ENCODE data around the gene SLC22A2. TPM values are rescaled to one million over a fixed set of nuclear protein-coding genes. Genes with fewer than 3 reads are reported as not detected.

Gene SLC22A2
- total and polyA plus RNA-seq, 10 of the 15 experiments (the other 5 are each of a cell fraction or from before 2014, with no cell fraction given), result 0.12 TPM; not detected in 9

DNA sequence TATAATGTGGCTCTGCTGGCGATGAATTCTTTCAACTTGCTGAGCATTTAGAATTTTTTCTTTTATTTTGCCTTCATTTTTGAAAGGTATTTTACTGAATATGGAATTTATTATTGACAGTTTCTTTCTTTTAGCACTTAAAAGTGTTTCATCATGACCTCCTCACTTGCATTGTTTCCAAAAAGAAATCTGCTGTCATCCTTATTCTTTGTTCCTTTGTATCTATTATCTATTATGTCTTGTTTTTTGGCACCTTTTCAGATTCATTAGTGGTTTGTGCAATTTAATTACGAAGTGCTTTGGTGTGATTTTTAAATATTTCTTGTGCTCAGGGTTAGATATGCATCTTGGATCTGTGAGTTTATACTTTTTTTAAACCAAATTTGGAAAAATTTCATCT is 26.0 kb upstream of the SLC22A2 start (continued):
- TF ChIP-seq ZBTB40 (IDR thresholded peaks at IDR 0.05; ENCODE audit: borderline replicate concordance) (no peak), SREBF2 (IDR thresholded peaks at IDR 0.05; ENCODE audit: low read length) (no peak), ASH2L (IDR thresholded peaks at IDR 0.05; ENCODE audit: borderline replicate concordance, low read depth) (no peak), REST (IDR thresholded peaks at IDR 0.05; ENCODE audit: low read depth, low read length) (no peak), RFX5 (IDR thresholded peaks at IDR 0.05; ENCODE audit: low read depth, low read length) (no peak), NFYA (IDR thresholded peaks at IDR 0.05; ENCODE audit: borderline replicate concordance, low read depth, low read length) (no peak), E2F4 (IDR thresholded peaks at IDR 0.05; ENCODE audit: low read depth, low read length) (no peak)
- TF ChIP-seq, protein P1, sequence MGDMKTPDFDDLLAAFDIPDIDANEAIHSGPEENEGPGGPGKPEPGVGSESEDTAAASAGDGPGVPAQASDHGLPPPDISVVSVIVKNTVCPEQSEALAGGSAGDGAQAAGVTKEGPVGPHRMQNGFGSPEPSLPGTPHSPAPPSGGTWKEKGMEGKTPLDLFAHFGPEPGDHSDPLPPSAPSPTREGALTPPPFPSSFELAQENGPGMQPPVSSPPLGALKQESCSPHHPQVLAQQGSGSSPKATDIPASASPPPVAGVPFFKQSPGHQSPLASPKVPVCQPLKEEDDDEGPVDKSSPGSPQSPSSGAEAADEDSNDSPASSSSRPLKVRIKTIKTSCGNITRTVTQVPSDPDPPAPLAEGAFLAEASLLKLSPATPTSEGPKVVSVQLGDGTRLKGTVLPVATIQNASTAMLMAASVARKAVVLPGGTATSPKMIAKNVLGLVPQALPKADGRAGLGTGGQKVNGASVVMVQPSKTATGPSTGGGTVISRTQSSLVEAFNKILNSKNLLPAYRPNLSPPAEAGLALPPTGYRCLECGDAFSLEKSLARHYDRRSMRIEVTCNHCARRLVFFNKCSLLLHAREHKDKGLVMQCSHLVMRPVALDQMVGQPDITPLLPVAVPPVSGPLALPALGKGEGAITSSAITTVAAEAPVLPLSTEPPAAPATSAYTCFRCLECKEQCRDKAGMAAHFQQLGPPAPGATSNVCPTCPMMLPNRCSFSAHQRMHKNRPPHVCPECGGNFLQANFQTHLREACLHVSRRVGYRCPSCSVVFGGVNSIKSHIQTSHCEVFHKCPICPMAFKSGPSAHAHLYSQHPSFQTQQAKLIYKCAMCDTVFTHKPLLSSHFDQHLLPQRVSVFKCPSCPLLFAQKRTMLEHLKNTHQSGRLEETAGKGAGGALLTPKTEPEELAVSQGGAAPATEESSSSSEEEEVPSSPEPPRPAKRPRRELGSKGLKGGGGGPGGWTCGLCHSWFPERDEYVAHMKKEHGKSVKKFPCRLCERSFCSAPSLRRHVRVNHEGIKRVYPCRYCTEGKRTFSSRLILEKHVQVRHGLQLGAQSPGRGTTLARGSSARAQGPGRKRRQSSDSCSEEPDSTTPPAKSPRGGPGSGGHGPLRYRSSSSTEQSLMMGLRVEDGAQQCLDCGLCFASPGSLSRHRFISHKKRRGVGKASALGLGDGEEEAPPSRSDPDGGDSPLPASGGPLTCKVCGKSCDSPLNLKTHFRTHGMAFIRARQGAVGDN (IDR thresholded peaks at IDR 0.05), result no peak
- TF ChIP-seq, protein P2, sequence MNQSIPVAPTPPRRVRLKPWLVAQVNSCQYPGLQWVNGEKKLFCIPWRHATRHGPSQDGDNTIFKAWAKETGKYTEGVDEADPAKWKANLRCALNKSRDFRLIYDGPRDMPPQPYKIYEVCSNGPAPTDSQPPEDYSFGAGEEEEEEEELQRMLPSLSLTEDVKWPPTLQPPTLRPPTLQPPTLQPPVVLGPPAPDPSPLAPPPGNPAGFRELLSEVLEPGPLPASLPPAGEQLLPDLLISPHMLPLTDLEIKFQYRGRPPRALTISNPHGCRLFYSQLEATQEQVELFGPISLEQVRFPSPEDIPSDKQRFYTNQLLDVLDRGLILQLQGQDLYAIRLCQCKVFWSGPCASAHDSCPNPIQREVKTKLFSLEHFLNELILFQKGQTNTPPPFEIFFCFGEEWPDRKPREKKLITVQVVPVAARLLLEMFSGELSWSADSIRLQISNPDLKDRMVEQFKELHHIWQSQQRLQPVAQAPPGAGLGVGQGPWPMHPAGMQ (IDR thresholded peaks at IDR 0.05; ENCODE audit: borderline replicate concordance), result no peak
- TF ChIP-seq, protein P3, sequence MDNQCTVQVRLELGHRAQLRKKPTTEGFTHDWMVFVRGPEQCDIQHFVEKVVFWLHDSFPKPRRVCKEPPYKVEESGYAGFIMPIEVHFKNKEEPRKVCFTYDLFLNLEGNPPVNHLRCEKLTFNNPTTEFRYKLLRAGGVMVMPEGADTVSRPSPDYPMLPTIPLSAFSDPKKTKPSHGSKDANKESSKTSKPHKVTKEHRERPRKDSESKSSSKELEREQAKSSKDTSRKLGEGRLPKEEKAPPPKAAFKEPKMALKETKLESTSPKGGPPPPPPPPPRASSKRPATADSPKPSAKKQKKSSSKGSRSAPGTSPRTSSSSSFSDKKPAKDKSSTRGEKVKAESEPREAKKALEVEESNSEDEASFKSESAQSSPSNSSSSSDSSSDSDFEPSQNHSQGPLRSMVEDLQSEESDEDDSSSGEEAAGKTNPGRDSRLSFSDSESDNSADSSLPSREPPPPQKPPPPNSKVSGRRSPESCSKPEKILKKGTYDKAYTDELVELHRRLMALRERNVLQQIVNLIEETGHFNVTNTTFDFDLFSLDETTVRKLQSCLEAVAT (IDR thresholded peaks at IDR 0.05), result no peak

Measured in GM12878 (cell line).